HCT116 (cell line): ENCODE measurements around the gene SRRT. TPM values are rescaled to one million over a fixed set of nuclear protein-coding genes. Genes with fewer than 3 reads are reported as not detected.

Experiments
- ATAC-seq: fragments of 200-7000 bp; cut with Tn5 transposase; 2 replicates; pipeline ENCODE4 v1.9.1; 2020; ENCODE audit warnings: mild to moderate bottlenecking, moderate library complexity
- BruUV-seq: library from RNA; stranded (reverse); fragments of 400-500 nt; replicated peaks from 2 replicates; lab custom pipeline; 2021; lab: Mats Ljungman, UMichigan
- CTCF ChIA-PET: fragments of 300-600 bp; sonication (Branson Sonifier 250); formaldehyde crosslinking; loops from one replicate; lab custom pipeline; 2021; ENCODE audit warnings: antibody characterized with exemption; lab: Charles Lee
- POLR2A ChIA-PET: fragments of 300-600, 350-600 bp; sonication (Branson Sonifier 250); formaldehyde crosslinking; loops from one replicate; lab custom pipeline; 2021; ENCODE audit warnings: antibody characterized with exemption; lab: Charles Lee
- RAD21 ChIA-PET, 2 experiments: fragments of 300-600 bp; sonication (Branson Sonifier 250); formaldehyde crosslinking; loops; one replicate each; lab custom pipeline; 2023; ENCODE audit warnings: low total read pairs in 2 of 2; ENCODE audit not compliant: uncharacterized antibody in 2 of 2, unreplicated experiment in 2 of 2, low non-redundant PET in 1 of 2; lab: Charles Lee
- DNase-seq: peaks from one replicate; pipeline ENCODE4 v3.0.0-alpha.2; 2010; ENCODE audit warnings: low read depth, low spot score
- H2AFZ ChIP-seq: fragments of 200-600 bp; shearing (Covaris generic), sonication (generic); 2 replicates; pipeline ENCODE4 v1.6.1; 2017; ENCODE audit warnings: low read depth, mixed run types, mixed read lengths, antibody characterized with exemption, low read length; ENCODE audit not compliant: poor library complexity, severe bottlenecking
- H3K27ac ChIP-seq: 2 replicates; pipeline ENCODE4 v1.5.1; 2012; ENCODE audit warnings: low read depth, low read length
- H3K27me3 ChIP-seq: fragments of 200-600 bp; sonication (generic); 2 replicates; pipeline ENCODE4 v1.6.1; 2016; ENCODE audit warnings: mixed run types, low read length, mixed read lengths; ENCODE audit not compliant: insufficient read depth
- H3K36me3 ChIP-seq, 2 experiments: fragments of 200-500 bp in 1 of 2; fragments of 200-600 bp in 1 of 2; sonication (Bioruptor generic) in 1 of 2; sonication (generic) in 1 of 2; 2 replicates each; pipeline versions ENCODE4 v1.5.1 to v1.6.1; 2014 to 2016; ENCODE audit warnings: low read length in 2 of 2, inconsistent platforms in 1 of 2, mixed read lengths in 1 of 2, mixed run types in 1 of 2; ENCODE audit not compliant: insufficient read depth in 2 of 2, control insufficient read depth in 1 of 2
- H3K4me1 ChIP-seq, 2 experiments: fragments of 200-600 bp in 1 of 2; sonication (generic) in 1 of 2; 2 replicates each; pipeline versions ENCODE4 v1.5.1 to v1.6.1; 2012 to 2017; ENCODE audit warnings: low read length in 2 of 2, inconsistent platforms in 1 of 2, mild to moderate bottlenecking in 1 of 2, mixed read lengths in 1 of 2, mixed run types in 1 of 2, moderate library complexity in 1 of 2; ENCODE audit not compliant: insufficient read depth in 2 of 2, control insufficient read depth in 1 of 2
- H3K4me2 ChIP-seq: fragments of 200-600 bp; sonication (generic); 2 replicates; pipeline ENCODE4 v1.6.1; 2017; ENCODE audit warnings: mixed run types, low read length, mixed read lengths
- H3K4me3 ChIP-seq, 2 experiments: fragments of 200-600 bp in 1 of 2; sonication (generic) in 1 of 2; replicated peaks in 1 of 2; 2 replicates each; pipeline ENCODE4 v1.5.1; 2011 to 2016; ENCODE audit warnings: low read length in 2 of 2, control low read depth in 1 of 2, low read depth in 1 of 2, mild to moderate bottlenecking in 1 of 2, mixed read lengths in 1 of 2, mixed run types in 1 of 2
- H3K79me2 ChIP-seq: fragments of 200-600 bp; sonication (generic); 2 replicates; pipeline ENCODE4 v1.6.1; 2017; ENCODE audit warnings: mild to moderate bottlenecking, mixed run types, low read length, moderate library complexity, mixed read lengths; ENCODE audit not compliant: insufficient read depth
- H3K9ac ChIP-seq: fragments of 200-600 bp; sonication (generic); 2 replicates; pipeline ENCODE4 v1.6.1; 2016; ENCODE audit warnings: low read length, mixed read lengths
- H3K9me2 ChIP-seq: fragments of 200-600 bp; sonication (generic), shearing (Covaris generic); 2 replicates; pipeline ENCODE4 v1.6.1; 2017; ENCODE audit warnings: mixed run types, mild to moderate bottlenecking, moderate library complexity; ENCODE audit not compliant: insufficient read depth
- H3K9me3 ChIP-seq, 2 experiments: fragments of 200-500 bp in 1 of 2; fragments of 200-600 bp in 1 of 2; sonication (Bioruptor generic) in 1 of 2; sonication (generic) in 1 of 2; 2 replicates each; pipeline ENCODE4 v1.6.1; 2014 to 2017; ENCODE audit warnings: low read length in 2 of 2, mixed read lengths in 2 of 2, inconsistent platforms in 1 of 2, low read depth in 1 of 2, mild to moderate bottlenecking in 1 of 2, mixed run types in 1 of 2, moderate library complexity in 1 of 2; ENCODE audit not compliant: control insufficient read depth in 1 of 2, insufficient read depth in 1 of 2
- H4K20me1 ChIP-seq: fragments of 200-600 bp; sonication (generic), shearing (Covaris generic); 2 replicates; pipeline ENCODE4 v1.6.1; 2017; ENCODE audit warnings: mixed run types, mild to moderate bottlenecking, moderate library complexity; ENCODE audit not compliant: insufficient read depth
- ATF3 ChIP-seq: IDR thresholded peaks from 2 replicates; pipeline ENCODE4 v1.6.1; 2012
- CEBPB ChIP-seq: IDR thresholded peaks from 2 replicates; pipeline ENCODE4 v1.6.1; 2012; ENCODE audit warnings: low read depth
- EGR1 ChIP-seq: IDR thresholded peaks from 2 replicates; pipeline ENCODE4 v1.6.1; 2012; ENCODE audit warnings: low read depth
- ELF1 ChIP-seq: IDR thresholded peaks from 2 replicates; pipeline ENCODE4 v1.6.1; 2012; ENCODE audit warnings: low read depth, borderline replicate concordance
- EZH2 ChIP-seq: fragments of 200-600 bp; sonication (generic); IDR thresholded peaks from 2 replicates; pipeline ENCODE4 v1.6.1; 2017; ENCODE audit warnings: antibody characterized with exemption, mixed run types
- FOSL1 ChIP-seq: IDR thresholded peaks from 2 replicates; pipeline ENCODE4 v1.6.1; 2012; ENCODE audit warnings: low read depth
- POLR2AphosphoS5 ChIP-seq: IDR thresholded peaks from 2 replicates; pipeline ENCODE4 v1.6.1; 2011; ENCODE audit warnings: mild to moderate bottlenecking, low read depth, low read length, moderate library complexity
- RAD21 ChIP-seq: IDR thresholded peaks from 2 replicates; pipeline ENCODE4 v1.6.1; 2012; ENCODE audit warnings: low read depth, mild to moderate bottlenecking
- REST ChIP-seq: IDR thresholded peaks from 2 replicates; pipeline ENCODE4 v1.6.1; 2012; ENCODE audit warnings: low read depth
- SP1 ChIP-seq: IDR thresholded peaks from 2 replicates; pipeline ENCODE4 v1.6.1; 2012; ENCODE audit warnings: low read depth
- TCF7L2 ChIP-seq: IDR thresholded peaks from 2 replicates; pipeline ENCODE4 v1.7.0; 2011; ENCODE audit warnings: borderline replicate concordance, inconsistent platforms; ENCODE audit not compliant: insufficient read depth, insufficient read length; ENCODE audit errors: extremely low read depth
- ZBTB33 ChIP-seq: IDR thresholded peaks from 2 replicates; pipeline ENCODE4 v1.6.1; 2011; ENCODE audit warnings: mild to moderate bottlenecking, low read length, moderate library complexity; ENCODE audit not compliant: insufficient replicate concordance; ENCODE audit errors: extremely low read depth
- ZFX ChIP-seq: fragments of 450-650 bp; IDR thresholded peaks from 2 replicates; pipeline ENCODE4 v1.6.1; 2017
- intact Hi-C: fragments of 100-400 bp; cut with micrococcal nuclease; formaldehyde crosslinking; loops from 2 replicates; pipeline ENCODE4 v1.10.0; 2022
- total RNA-seq: library from RNA; stranded (reverse); gene quantifications from one replicate; pipeline ENCODE4 v1.2.1, GENCODE V29; 2021; ENCODE audit not compliant: unreplicated experiment

Gene SRRT
- total RNA-seq, 1 experiment from 2014 or later = 252 TPM

GRCh38 chr7:100860702-100861615, 13.9 kb upstream of the SRRT start:
- no peak for TF ChIP-seq EZH2
- TF ChIP-seq SP1 = no peak
- no peak for TF ChIP-seq ELF1
- TF ChIP-seq POLR2AphosphoS5 = no peak
- intact Hi-C loops = no loop called here
- H3K9ac ChIP-seq = no peak overlapping the region
- H3K9me3 ChIP-seq = no peaks in the 10 kb centered on the region
- H3K4me3 ChIP-seq = no peak overlapping the region
- no peaks in the 10 kb centered on the region; the same call in 1 of the 2 replicates for H3K79me2 ChIP-seq
- no peak overlapping the region for H3K4me2 ChIP-seq
- ATAC-seq (no peak), DNase-seq (no peak)
- H3K36me3 ChIP-seq = peaks cover 2 to 13% of the 10 kb centered on the region in 2 experiments; a peak in 3 of 4 replicates
- ChIA-PET POLR2A (no interaction called here), RAD21 (no interaction called here), CTCF (no interaction called here)
- H3K4me1 ChIP-seq = peaks cover 10 to 16% of the 10 kb centered on the region in 2 experiments
- no TSS peak for BruUV-seq
- H4K20me1 ChIP-seq = no peaks in the 10 kb centered on the region
- no peak overlapping the region for H2AFZ ChIP-seq
- H3K27ac ChIP-seq = no peak overlapping the region
- no peaks in the 10 kb centered on the region for H3K27me3 ChIP-seq
- no peaks in the 10 kb centered on the region for H3K9me2 ChIP-seq

- no peaks in the 10 kb centered on the region for H3K27me3 ChIP-seq
- POLR2A ChIA-PET = no interaction called here
- H2AFZ ChIP-seq = no peak overlapping the region
- CTCF ChIA-PET = no interaction called here
- peaks cover 2 to 13% of the 10 kb centered on the region in 2 experiments; a peak in 3 of 4 replicates for H3K36me3 ChIP-seq
- no peaks in the 10 kb centered on the region for H3K9me3 ChIP-seq
- intact Hi-C loops = no loop called here
- no peaks in the 10 kb centered on the region; the same call in 1 of the 2 replicates for H3K79me2 ChIP-seq
- H3K4me2 ChIP-seq = no peak overlapping the region
- RAD21 ChIA-PET = no interaction called here
- no peak overlapping the region for H3K9ac ChIP-seq
- H3K4me1 ChIP-seq = peaks cover 14 to 22% of the 10 kb centered on the region in 2 experiments
- H3K4me3 ChIP-seq = no peak overlapping the region
- ATAC-seq = no peak
- no peak overlapping the region for H3K27ac ChIP-seq
- BruUV-seq = no TSS peak
- DNase-seq = no peak
- H3K9me2 ChIP-seq = no peaks in the 10 kb centered on the region
- no peaks in the 10 kb centered on the region for H4K20me1 ChIP-seq
- TF ChIP-seq EGR1 (no peak), FOSL1 (no peak), ZFX (no peak), EZH2 (no peak), RAD21 (no peak), ZBTB33 (no peak), REST (no peak), CEBPB (no peak), ELF1 (no peak), TCF7L2 (no peak), ATF3 (no peak)
Measured at GRCh38 chr7:100861616-100861985, 13.3 kb upstream of the SRRT start.
